Stimulated activated CD8-positive, alpha-beta memory T cell treated with anti-CD3 and anti-CD28 coated beads, Interleukin-7, amount 100 ng/mL, for 48 hours (primary cell): ENCODE results near the gene KRT78.
"Not testable (repeated sequence)": the region's sequence is repeated elsewhere in the genome, so short reads cannot be mapped to it uniquely, and the experiment has no call there.

Source experiments
- DNase-seq, 2 donors: peaks; one replicate each; pipeline ENCODE4 v3.0.0-alpha.2; 2020; ENCODE audit warnings: low read depth in 1 of 2; ENCODE audit errors: extremely low read depth in 1 of 2

KRT78 gene

GRCh38 chr12:52848661-52849255 lies at the start of gene KRT78:
TSS of gene KRT78 (minus strand) at chr12:52848994. CDS start at chr12:52848930, 64 bp downstream.
- no peak for DNase-seq

DNA sequence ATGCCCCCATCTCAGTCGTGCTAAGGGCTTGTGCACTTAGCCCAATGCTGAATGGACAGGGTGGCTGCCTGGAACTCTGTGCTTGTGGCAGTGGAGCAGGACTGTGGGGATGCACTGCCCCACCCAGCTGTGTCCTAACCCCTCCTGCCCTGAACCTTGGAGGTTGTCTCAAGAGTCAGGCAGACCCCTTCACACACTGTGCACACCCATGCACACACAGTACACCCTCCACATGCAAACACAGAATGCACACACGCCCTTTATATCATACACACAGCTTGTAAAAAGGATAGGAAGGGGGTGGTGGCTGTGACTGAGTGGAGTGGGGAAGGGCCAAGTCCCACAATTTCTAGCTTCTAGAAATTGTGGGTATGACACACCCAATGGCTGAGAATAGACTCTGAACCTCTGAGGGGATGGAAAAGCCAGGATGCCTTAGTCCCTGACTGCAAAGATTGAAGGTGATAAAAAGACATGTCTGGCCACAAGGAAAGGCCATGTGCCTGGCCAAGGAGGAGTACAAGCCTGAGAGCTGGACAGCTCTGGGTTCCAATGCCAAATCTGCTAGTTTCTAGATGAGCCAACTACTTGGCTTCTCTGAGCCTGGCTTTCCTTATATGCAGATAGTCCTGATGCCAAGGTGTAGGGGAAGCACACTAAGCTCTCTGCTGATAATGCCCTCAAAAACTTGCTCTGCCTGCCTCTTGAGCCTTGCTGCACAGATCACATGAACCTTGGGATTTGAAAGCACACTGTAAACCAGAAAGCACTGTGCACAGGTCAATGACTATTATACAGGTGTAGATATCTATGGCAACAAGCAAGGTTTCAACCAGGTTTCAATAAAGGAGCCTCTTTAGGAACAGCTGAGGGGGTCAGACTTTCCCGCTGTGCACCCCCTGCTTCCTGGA lies 47.7 kb upstream of the KRT78 start:
- DNase-seq: no peak

- DNase-seq: no peak
These were observed 47.0 kb upstream of the KRT78 start for GRCh38 chr12:52895726-52896189.

GRCh38 chr12:52892974-52893373 lies 44.2 kb upstream of the KRT78 start:
- DNase-seq: no peak

DNA sequence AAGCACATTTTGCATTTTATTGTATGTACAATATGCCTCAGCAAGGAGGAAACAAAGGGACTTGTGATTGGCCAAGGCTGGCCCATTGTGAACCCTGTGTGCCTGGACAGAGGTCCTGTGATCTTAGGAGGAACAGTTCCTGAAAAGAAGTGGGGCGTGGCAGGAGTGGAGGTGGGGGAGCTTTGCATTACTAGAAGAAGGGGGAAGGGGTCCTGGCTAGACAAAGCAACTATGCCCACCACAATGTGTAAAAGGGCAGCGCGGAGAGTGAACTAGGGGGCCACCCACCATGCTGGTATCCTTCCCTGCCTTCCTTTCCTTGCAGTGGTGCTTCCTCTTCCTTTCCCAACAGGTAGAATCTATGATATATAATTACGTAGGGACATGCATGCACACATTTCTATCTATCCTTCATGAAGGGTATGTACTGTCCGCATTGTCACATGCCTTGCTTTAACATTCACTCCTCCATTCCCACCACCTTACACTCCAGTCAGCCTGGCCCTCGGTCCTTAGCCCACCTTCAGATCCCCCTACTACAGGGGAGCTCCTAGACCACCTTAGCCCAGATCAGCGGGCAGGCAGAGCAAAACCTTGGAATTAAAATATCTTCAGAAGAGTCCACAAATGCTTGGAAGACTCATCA lies 43.5 kb upstream of the KRT78 start:
- DNase-seq: no peak

GRCh38 chr12:52891044-52891443 lies 42.2 kb upstream of the KRT78 start:
- DNase-seq: no peak

GRCh38 chr12:52890417-52890816 lies 41.6 kb upstream of the KRT78 start:
- DNase-seq: no peak

- peak; percentile 52 to 57 for DNase-seq
These were observed 35.9 kb upstream of the KRT78 start for GRCh38 chr12:52884526-52885293.

DNA sequence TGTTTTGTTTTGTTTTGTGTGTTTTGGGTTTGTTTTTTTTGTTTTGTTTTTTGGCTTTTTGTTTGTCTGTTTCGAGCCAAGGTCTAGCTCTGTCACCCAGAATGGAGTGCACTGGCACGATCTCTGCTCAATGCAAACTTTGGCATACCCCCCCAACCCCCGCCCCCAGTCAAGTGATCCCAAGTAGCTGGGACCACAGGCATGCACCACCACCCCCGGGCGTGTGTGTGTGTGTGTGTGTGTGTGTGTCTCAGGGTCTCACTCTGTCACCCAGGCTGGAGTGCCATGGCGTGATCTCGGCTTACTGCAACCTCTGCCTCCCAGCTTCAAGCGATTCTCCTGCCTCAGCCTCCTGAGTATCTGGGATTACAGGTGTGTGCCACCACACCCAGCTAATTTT lies 31.7 kb upstream of the KRT78 start:
- not testable (repeated sequence) for DNase-seq

- peak in 1 of 2 donors; percentile 53 for DNase-seq
These were observed 30.9 kb upstream of the KRT78 start for GRCh38 chr12:52879394-52880351.

GRCh38 chr12:52878507-52879393 lies 30.0 kb upstream of the KRT78 start:
- no peak for DNase-seq

DNA sequence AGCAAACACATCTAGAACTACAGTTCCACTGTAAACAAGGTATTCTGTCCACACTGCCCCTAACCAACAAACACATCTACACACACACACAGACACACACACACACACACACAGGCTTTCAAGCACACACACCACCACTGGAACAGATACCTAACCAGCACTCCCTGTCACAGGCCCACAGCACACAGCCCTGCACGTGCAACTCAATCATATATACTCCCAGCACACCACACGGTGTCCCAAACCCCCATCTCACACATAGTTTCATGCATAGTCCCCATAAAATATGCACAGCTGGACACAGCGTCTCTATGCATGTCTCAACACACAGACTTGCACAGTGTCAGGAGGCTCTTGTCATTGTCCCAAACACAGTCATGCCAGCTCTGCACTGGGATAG lies 28.4 kb upstream of the KRT78 start:
- no peak for DNase-seq

GRCh38 chr12:52876372-52876771 lies 27.6 kb upstream of the KRT78 start:
- DNase-seq: no peak

GRCh38 chr12:52874573-52875435 lies 26.0 kb upstream of the KRT78 start:
- no peak for DNase-seq

DNA sequence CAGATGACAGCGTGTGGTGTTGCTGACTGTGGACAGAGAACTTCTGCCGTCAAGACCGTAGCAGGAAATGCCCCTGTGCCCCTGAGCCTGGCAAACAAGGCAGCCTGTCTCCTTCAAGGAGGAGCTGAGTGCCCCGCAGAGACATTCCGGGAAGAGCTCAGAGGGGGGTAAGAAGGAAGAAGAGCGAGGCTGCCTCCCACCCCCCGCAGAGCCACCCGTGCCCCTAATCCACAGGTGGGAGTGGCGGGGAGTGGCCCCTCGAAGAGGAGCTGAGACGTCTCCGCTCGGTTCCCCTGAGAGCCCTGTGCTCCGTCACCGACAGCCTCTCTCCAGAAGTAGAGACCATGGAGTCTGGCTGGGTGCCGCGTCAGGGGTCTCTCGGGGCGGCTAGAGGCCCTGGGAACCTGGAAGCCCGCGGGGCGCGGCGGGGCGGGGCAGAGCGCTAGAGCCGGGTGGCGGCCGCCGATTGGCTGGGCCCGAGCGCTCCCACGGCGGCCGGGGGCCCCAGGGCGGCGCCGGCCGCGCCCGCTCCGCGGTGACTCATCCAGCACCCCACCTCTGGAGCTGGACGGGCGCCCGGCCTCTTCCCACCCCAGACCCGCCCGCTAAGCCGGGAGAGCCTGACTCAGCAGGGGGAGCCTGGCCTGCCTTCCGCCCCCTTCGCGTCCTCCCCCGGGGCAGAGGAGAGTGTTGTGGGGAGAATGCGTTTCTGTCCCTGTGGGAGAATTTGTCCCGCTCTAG lies 25.2 kb upstream of the KRT78 start:
- DNase-seq: peak in 1 of 2 donors; percentile 36

GRCh38 chr12:52873513-52873831 lies 24.7 kb upstream of the KRT78 start:
- no peak for DNase-seq

GRCh38 chr12:52872644-52873389 lies 24.0 kb upstream of the KRT78 start:
- no peak for DNase-seq
